Activated naive CD4-positive, alpha-beta T cell treated with anti-CD3 and anti-CD28 coated beads, Interleukin-2, amount 50 U/mL, for 24 hours (primary cell): ENCODE measurements around the gene KLF16.

Experiments
- H3K27ac Mint-ChIP-seq: one replicate; pipeline ENCODE4 v1.8.0; 2021; ENCODE audit warnings: mild to moderate bottlenecking, mixed read lengths
- H3K27me3 Mint-ChIP-seq: one replicate; pipeline ENCODE4 v1.8.0; 2021; ENCODE audit warnings: mixed read lengths
- H3K36me3 Mint-ChIP-seq: one replicate; pipeline ENCODE4 v1.8.0; 2021; ENCODE audit warnings: mixed read lengths
- H3K4me1 Mint-ChIP-seq: one replicate; pipeline ENCODE4 v1.8.0; 2021; ENCODE audit warnings: mixed read lengths
- H3K4me3 Mint-ChIP-seq: one replicate; pipeline ENCODE4 v1.8.0; 2021; ENCODE audit warnings: mild to moderate bottlenecking, mixed read lengths
- H3K9me3 Mint-ChIP-seq: one replicate; pipeline ENCODE4 v1.8.0; 2021; ENCODE audit warnings: mixed read lengths

KLF16 gene

DNA sequence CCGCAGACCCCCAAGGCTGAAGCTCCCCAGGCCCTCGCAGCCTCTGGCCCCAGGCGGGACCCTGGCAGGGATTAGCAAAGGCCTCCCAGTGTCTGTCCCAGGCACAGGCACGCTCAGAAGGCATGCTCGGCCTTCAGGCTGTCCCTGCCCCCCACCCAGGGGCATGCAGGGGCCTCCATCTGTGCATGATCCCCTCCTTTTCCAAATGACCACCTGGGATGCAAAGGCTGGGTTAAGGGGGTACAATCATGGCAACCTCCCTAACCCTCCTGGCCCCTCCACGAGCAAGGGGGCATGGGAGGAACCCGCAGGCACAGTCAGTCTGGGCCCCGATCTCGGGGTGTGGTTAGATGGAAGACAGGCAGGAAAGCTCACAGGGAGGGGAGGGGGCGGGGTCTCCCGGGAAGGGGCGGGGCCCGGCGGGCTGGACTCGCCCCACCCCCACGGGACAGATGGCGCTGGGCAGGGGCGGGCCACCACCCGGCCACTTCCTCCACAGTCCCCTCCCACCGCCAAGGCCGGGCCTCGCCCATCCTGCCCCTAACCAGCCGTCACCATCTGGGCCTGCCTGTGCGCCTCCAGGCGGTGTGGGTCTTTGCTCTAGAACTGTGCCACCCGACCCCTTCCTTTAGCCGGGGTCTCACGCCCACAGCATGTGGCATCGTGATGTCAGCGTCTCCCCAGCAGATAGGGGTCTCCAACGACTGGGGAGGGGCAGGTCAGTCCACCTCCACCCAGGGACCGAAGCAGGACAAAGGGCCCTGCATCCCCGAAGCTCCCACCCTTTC is 8.1 kb downstream of the KLF16 start:
- Mint-ChIP-seq H3K27ac (peak overlapping the region; percentile 79), H3K4me1 (peaks cover 59% of the 10 kb centered on the region), H3K27me3 (no peaks in the 10 kb centered on the region), H3K9me3 (no peaks in the 10 kb centered on the region), H3K4me3 (peak overlapping the region; percentile 78), H3K36me3 (no peaks in the 10 kb centered on the region)

- Mint-ChIP-seq H3K27ac (no peak overlapping the region), H3K4me1 (peaks cover 66% of the 10 kb centered on the region), H3K36me3 (no peaks in the 10 kb centered on the region), H3K9me3 (no peaks in the 10 kb centered on the region), H3K4me3 (peak overlapping the region; percentile 78), H3K27me3 (no peaks in the 10 kb centered on the region)
Measured at GRCh38 chr19:1854542-1855039, 8.8 kb downstream of the KLF16 start.

DNA sequence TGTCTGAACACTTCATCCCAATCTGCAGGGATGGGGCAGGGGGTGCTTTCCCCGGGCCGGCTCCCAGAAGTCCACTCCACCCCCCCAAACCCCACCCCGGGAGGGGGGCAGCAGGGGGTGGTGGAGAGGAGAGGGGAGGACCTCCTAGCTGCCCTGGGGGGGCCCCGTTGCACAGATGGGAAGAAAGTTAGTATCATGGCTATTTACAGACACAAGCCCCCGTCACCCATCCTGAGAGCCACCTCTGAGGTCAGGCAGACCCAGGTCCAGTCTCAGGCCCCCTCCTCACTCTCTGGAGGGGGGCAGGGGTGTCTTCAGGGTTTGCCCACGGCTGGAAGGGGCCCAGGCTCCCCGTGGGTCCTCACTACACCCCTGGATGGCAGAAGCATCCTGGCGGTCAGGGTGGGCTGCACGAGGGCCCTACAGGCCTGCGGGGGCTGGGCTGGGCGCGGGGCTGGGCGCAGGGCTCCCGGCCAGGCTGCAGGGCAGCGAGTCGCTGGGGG is 9.3 kb downstream of the KLF16 start:
- H3K4me3 Mint-ChIP-seq = no peak overlapping the region
- no peak overlapping the region for H3K27ac Mint-ChIP-seq
- peaks cover 67% of the 10 kb centered on the region for H3K4me1 Mint-ChIP-seq
- no peaks in the 10 kb centered on the region for H3K9me3 Mint-ChIP-seq
- H3K36me3 Mint-ChIP-seq = no peaks in the 10 kb centered on the region
- no peaks in the 10 kb centered on the region for H3K27me3 Mint-ChIP-seq

DNA sequence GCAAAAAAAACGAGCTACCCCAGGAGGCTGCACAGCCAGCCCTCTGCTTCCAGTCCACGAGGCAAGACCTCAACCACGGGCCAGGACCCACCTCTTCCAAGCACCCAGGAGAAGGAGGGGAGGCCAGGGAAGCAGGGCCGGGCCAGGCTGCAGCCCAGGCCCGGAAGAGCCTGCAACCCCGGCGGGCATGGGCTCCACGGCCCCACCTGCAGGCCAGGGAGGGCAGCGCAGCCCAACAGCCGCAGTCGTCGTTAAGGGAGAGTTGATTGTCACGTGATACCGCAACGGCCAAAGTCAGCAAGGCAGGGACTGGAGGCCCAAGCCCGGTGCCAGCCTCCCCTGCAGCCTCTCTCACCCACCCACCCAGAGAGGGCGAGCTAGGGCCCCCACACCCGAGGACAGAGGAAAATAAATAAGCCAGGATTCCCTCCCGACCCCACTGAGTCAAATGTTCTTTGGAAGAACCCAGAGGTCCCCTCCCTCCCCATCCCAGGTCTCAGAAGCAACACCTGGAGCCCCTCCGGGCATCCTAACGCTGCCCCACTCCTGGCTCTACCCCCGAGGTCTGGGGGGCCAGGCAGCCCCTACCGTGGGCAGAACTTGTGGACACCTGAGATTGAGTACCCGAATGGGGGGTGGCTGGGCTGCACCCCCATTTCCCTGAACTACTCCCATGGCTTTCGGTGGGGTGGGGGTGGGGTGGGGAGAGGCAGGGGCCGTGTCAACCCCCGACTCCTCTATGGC is 9.9 kb downstream of the KLF16 start:
- H3K36me3 Mint-ChIP-seq = no peaks in the 10 kb centered on the region
- H3K4me1 Mint-ChIP-seq = peaks cover 67% of the 10 kb centered on the region
- H3K4me3 Mint-ChIP-seq = peak overlapping the region; percentile 65
- H3K27me3 Mint-ChIP-seq = no peaks in the 10 kb centered on the region
- no peaks in the 10 kb centered on the region for H3K9me3 Mint-ChIP-seq
- H3K27ac Mint-ChIP-seq = peak overlapping the region; percentile 82

DNA sequence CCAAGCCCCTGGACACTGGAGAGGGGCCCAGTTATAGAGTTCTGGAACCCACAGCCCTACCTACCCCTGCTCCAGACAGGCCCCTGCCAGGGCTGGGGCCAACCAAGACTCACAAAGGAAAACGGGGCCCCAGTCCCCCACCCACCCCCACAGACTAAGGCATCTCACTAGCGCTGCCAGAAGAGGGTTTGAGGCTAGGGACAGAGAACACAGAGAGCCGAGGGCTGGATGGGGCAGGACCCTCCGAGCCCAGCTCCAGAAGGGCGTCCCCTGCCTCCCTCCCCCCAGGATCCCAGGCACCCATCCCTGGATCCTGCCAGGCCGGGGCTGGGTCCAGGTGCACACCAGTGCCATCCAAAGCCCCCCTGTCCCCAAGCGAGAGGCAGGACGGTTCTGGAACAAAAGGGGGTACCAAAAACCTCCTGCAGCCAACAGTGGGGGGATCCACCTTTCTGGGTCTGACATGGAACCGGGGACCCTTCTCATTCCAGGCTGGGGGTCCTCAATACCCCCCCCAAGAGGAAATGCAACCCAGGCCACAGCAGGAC is 10.7 kb downstream of the KLF16 start:
- H3K4me3 Mint-ChIP-seq = peak overlapping the region; percentile 30
- H3K27me3 Mint-ChIP-seq = no peaks in the 10 kb centered on the region
- H3K36me3 Mint-ChIP-seq = no peaks in the 10 kb centered on the region
- no peaks in the 10 kb centered on the region for H3K9me3 Mint-ChIP-seq
- H3K4me1 Mint-ChIP-seq = peaks cover 59% of the 10 kb centered on the region
- no peak overlapping the region for H3K27ac Mint-ChIP-seq

- Mint-ChIP-seq H3K9me3 (no peaks in the 10 kb centered on the region), H3K27me3 (no peaks in the 10 kb centered on the region), H3K36me3 (no peaks in the 10 kb centered on the region), H3K27ac (no peak overlapping the region), H3K4me1 (peaks cover 61% of the 10 kb centered on the region), H3K4me3 (peak overlapping the region; percentile 30)
Measured at GRCh38 chr19:1851654-1852580, 11.5 kb downstream of the KLF16 start.

GRCh38 chr19:1850809-1851653 is 12.3 kb downstream of the KLF16 start:
- no peaks in the 10 kb centered on the region for H3K36me3 Mint-ChIP-seq
- H3K27ac Mint-ChIP-seq = peak overlapping the region; percentile 62
- no peaks in the 10 kb centered on the region for H3K9me3 Mint-ChIP-seq
- H3K4me3 Mint-ChIP-seq = peak overlapping the region; percentile 74
- peaks cover 66% of the 10 kb centered on the region for H3K4me1 Mint-ChIP-seq
- H3K27me3 Mint-ChIP-seq = no peaks in the 10 kb centered on the region

GRCh38 chr19:1849886-1850398 is 13.4 kb downstream of the KLF16 start:
- Mint-ChIP-seq H3K4me1 (peaks cover 64% of the 10 kb centered on the region), H3K27ac (peak overlapping the region; percentile 15), H3K4me3 (peak overlapping the region; percentile 42), H3K9me3 (no peaks in the 10 kb centered on the region), H3K27me3 (no peaks in the 10 kb centered on the region), H3K36me3 (no peaks in the 10 kb centered on the region)

DNA sequence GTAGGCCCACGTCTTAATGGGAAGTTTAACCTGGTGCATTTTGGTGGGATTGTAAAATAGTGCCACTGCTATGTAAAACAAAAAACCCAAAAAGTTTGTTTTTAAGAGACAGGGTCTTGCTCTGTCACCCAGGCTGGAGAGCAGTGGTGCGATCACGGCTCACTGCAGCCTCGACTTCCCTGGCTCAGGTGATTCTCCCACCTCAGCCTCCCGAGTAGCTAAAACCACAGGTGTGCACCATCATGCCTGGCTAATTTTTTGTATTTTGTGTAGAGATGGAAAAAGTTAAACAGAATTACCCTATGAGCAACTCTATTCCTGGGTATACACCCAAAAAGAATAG is 14.3 kb downstream of the KLF16 start:
- Mint-ChIP-seq H3K9me3 (no peaks in the 10 kb centered on the region), H3K4me1 (peaks cover 65% of the 10 kb centered on the region), H3K4me3 (no peak overlapping the region), H3K27ac (peak overlapping the region; percentile 65), H3K36me3 (no peaks in the 10 kb centered on the region), H3K27me3 (no peaks in the 10 kb centered on the region)

DNA sequence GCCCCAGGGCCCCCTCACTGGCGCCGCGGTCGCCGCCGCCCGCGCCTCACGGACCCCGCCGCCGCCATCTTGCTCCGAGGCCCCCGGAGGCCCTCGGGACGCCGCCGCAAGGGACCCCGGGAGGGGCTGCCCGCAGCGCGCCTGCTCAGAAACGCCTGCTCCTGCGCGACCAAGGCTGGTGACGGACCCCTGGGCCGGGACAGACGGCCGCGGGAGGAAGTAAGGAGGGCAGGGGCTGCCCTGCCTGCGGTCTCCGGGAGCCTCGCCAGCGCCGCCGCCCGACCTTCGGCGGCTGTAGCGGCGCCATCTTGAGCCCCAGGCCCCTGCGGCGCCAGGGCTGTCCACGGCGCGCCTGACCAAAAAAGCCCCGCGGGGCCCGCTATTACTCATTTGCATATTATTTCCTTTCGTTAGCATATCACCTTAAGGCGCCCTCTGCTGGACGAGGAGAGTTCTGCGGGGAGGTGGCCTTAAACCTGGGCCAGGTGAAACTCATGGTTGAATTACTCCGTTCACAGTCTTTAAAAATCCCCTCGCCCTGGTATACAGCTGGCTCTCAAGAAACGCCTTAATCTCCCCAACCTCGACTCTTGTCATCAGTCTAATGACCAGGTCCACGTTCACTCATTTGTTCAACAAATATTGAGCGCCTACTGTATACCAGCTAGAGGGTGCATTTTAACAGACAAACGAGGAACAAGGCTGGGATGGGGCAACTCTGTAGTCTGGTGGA is 14.8 kb downstream of the KLF16 start, which contains the start of gene REXO1:
Gene REXO1 (minus strand): TSS at position 85 of the 733 bp plus-strand sequence. CDS start 125 bp downstream, outside the sequence.
- Mint-ChIP-seq H3K36me3 (no peaks in the 10 kb centered on the region), H3K27me3 (no peaks in the 10 kb centered on the region), H3K27ac (peak within 1 kb of the TSS; percentile 96), H3K4me1 (peaks cover 68% of the 10 kb centered on the region), H3K9me3 (no peaks in the 10 kb centered on the region), H3K4me3 (peak within 1 kb of the TSS; percentile 91)

DNA sequence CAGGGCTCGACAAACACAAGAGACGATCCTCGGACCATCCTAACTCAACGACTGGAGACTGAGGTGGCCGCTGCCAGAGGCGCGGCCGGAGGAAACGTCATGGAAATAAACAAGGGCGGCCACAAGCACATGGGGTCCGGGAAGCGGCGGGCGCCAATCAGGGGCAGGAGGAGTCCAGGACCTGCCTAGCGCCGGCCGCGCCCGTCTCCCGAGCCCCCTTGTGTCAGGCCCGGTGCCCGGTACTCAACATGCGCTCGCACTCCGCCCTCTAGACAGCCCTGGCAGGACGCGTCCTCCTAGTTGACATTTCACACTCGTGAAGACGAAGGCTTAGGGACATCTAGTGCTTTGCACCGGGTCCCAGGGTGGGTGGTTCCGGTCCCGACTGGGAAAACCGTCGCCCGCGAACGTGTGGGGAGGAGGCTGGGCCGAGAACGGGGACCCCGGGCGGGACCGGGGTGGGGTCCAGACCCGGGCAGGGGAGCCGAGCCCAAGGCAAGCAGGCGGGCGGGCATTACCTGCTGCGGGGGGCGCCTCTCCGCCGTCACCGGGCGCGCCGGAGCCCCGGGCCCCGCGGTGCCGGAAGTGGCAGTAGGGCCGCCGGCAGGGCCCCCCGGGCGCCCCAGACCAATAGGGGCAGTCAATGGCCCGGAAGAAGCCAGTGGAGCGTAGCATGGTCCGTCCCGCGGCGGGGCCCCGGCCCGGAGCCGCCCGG is 15.5 kb downstream of the KLF16 start:
- peaks cover 64% of the 10 kb centered on the region for H3K4me1 Mint-ChIP-seq
- H3K27me3 Mint-ChIP-seq = no peaks in the 10 kb centered on the region
- H3K36me3 Mint-ChIP-seq = no peaks in the 10 kb centered on the region
- no peaks in the 10 kb centered on the region for H3K9me3 Mint-ChIP-seq
- peak overlapping the region; percentile 96 for H3K27ac Mint-ChIP-seq
- peak overlapping the region; percentile 91 for H3K4me3 Mint-ChIP-seq

- Mint-ChIP-seq H3K9me3 (no peaks in the 10 kb centered on the region), H3K4me1 (peaks cover 67% of the 10 kb centered on the region), H3K27ac (peak overlapping the region; percentile 96), H3K36me3 (no peaks in the 10 kb centered on the region), H3K4me3 (peak overlapping the region; percentile 91), H3K27me3 (no peaks in the 10 kb centered on the region)
Measured at GRCh38 chr19:1847348-1847683, 16.1 kb downstream of the KLF16 start.

GRCh38 chr19:1846517-1847204 is 16.7 kb downstream of the KLF16 start:
- H3K27ac Mint-ChIP-seq = peak overlapping the region; percentile 89
- H3K9me3 Mint-ChIP-seq = no peaks in the 10 kb centered on the region
- H3K36me3 Mint-ChIP-seq = no peaks in the 10 kb centered on the region
- peaks cover 71% of the 10 kb centered on the region for H3K4me1 Mint-ChIP-seq
- H3K4me3 Mint-ChIP-seq = peak overlapping the region; percentile 91
- H3K27me3 Mint-ChIP-seq = no peaks in the 10 kb centered on the region
